ENCODE results near the gene CBX3.

- no peak for TF ChIP-seq ARNTL (CRISPR knock-in tag; IDR thresholded peaks at IDR 0.05)
- no peak for TF ChIP-seq FOXO4 (CRISPR knock-in tag; conservative IDR thresholded peaks at IDR 0.05)
- no peak for TF ChIP-seq SAP130 (CRISPR knock-in tag; IDR thresholded peaks at IDR 0.05; ENCODE audit: low read depth)
- TF ChIP-seq CTCF (CRISPR knock-in tag; IDR thresholded peaks at IDR 0.05): no peak
Measured at GRCh38 chr7:26224359-26224758, 22.8 kb downstream of the CBX3 start.

All from HepG2 (cell line).